DND-41 (cell line): ENCODE results near the gene SCUBE1.

Experiments
- EZH2 ChIP-seq: IDR thresholded peaks from 3 replicates; pipeline ENCODE4 v1.6.1; 2012; ENCODE audit warnings: borderline replicate concordance, low read depth, mild to moderate bottlenecking, moderate library complexity, low read length, inconsistent platforms; ENCODE audit not compliant: severe bottlenecking
- TF ChIP-seq, protein P1 (sequence below): IDR thresholded peaks from 2 replicates; pipeline ENCODE4 v1.5.1; 2012; ENCODE audit warnings: borderline replicate concordance, low read length, moderate library complexity, mild to moderate bottlenecking; ENCODE audit not compliant: poor library complexity, severe bottlenecking; ENCODE audit errors: extremely low read depth

DNA sequence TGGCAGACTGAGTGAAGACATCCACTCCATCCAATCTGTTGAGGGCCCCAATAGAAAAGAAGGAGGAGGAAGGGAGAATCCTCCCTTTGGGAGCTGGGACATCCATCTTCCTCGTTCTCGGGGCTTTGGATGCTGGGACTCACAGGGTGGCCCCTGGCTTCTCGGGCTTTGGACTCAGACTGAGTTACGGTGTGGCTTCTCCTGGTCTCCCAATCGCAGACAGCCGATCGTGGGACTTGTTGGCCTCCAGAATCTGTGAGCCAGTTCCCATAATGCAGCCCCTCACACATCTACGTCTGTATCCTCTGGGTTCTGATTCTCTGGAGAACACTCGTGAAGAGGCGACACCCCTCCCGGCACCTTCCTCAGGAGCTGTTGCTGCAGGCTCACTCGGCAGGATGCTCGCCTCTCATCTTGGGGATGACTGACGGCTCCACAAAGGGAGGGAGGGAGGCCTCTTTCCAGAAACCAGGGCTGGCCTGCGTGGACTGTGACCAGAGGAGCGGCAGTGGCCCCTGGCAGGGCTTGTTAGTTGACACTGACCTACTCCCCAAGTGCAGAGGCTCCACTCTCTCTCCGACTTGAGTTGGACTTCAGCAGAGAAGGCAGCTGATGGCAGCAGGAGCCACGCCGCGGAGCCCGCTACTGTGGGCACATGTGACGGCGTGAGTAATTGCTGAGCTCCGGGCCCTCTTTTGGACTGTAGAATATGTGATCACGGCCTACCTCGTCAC is 141.5 kb downstream of the SCUBE1 start:
- TF ChIP-seq, protein P1, sequence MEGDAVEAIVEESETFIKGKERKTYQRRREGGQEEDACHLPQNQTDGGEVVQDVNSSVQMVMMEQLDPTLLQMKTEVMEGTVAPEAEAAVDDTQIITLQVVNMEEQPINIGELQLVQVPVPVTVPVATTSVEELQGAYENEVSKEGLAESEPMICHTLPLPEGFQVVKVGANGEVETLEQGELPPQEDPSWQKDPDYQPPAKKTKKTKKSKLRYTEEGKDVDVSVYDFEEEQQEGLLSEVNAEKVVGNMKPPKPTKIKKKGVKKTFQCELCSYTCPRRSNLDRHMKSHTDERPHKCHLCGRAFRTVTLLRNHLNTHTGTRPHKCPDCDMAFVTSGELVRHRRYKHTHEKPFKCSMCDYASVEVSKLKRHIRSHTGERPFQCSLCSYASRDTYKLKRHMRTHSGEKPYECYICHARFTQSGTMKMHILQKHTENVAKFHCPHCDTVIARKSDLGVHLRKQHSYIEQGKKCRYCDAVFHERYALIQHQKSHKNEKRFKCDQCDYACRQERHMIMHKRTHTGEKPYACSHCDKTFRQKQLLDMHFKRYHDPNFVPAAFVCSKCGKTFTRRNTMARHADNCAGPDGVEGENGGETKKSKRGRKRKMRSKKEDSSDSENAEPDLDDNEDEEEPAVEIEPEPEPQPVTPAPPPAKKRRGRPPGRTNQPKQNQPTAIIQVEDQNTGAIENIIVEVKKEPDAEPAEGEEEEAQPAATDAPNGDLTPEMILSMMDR = no peak
- no peak for TF ChIP-seq EZH2
